Measurements from ENCODE around the gene GRK2.
"Not testable (repeated sequence)": the region's sequence is repeated elsewhere in the genome, so short reads cannot be mapped to it uniquely, and the experiment has no call there.

Gene GRK2

GRCh38 chr11:67254798-67255197 lies 11.5 kb upstream of the GRK2 start:
- DNase-seq = no peak

DNA sequence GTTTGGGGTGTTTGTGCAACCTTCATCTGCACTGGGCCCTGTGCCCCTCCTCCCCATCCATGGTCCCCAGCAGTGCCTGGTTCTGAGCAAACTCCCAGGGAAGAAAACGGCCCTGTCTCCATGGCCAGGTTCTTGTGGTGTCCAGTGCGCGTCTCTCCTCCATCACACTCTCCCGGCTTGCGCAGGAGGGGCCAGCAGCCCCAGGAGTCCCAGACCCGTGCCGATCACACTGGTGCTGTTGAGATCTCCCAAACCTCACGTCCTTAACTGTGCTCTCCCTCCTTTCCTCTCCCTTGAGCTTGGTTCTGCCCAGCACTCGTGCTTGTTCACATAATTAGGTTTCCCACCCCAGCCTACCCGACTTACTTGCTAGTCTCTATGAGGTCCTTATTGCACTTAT lies 10.9 kb upstream of the GRK2 start:
- no peak for DNase-seq

DNA sequence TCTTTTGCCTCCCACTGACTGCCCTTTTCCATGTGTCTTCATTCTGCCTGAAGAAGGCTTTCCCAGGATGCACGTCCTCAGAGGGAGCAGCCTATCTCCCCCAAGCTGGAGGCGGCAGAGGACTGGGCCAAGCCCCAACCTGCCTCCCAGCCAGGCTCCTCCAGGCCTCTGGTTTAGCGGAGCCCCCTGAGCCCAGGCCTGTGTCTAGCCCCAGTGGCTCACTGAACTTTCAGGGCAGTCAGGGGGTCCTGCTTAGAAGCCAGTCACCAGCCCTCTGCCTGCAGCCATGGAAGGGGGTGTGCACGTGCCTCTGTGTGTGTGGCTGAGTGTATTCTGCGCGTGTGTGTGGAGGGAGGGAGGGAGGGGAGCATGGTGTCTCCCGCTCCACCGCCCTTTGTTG lies 10.4 kb upstream of the GRK2 start:
- no peak for DNase-seq

- DNase-seq = no peak
Observed at GRCh38 chr11:67256477-67257135, 9.7 kb upstream of the GRK2 start.

DNA sequence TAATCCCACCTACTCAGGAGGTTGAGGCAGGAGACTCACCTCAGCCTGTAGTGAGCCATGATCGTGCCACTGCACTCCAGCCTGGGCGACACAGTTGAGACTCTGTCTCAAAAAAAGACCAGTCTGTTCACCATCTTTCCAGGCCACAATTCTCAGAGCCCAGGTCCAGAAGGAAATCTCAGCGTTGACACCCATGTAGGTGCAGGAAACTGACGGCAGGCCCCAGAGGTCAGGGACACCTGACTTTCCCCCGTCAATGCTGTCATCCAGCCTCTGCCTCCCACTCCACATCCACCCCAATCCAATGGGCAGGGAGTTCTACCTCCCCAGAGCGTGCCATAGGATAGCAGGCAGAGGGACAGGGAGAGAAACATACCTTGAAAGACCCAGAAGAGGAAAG lies 5.9 kb upstream of the GRK2 start:
- DNase-seq = no peak

- not testable (repeated sequence) for DNase-seq
Observed at GRCh38 chr11:67260885-67261639, 5.2 kb upstream of the GRK2 start.

DNA sequence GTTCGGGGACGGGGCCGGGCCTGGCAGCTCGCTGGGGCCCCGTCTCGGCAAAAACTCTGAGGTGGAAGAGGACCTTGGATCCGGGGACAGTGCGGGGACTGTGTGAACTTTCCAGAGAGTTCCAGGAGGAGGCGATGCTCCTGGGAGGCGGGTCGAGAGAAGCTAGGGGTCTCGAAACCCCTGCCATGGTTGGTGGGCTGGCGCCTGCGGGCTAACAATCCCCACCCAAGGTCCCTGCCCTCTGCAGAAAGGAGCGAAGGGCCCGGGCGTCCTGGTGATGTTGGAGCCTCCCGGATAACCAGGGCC lies 4.7 kb upstream of the GRK2 start:
- DNase-seq = no peak

DNA sequence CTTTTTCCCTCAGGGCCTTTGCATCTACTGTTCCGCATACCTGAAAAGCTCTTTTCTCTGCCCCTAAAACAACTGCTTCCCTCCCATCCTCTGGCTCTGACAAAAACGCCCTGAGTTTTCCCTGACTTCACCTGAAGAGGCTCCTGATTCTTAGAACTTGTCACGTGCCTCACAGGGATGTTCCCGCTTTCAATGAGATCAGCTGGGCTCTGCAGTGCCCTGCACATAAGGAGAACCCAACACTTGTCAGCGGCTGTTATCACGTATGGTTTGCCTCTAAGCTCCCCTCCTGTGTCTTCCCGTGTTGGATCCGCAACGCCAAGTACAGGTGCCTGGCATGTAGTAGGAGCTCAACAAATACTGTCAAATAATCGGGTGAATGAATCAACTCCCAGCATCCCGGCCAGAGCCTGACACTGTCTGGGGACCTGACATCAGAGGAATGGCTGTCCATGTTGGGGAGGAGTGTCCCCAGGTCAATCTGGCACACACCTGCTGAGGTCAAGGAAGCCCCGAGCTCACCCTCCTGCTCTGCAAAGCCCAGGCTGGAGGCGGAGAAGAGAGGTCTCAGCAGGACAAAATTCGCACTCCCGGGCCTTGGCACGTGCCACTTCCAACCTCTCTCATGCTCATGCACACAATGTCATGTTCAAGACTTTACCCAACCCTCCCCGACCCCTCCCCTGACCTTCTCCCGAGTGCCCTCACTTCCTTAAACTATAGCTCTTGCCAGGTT lies 4.2 kb upstream of the GRK2 start:
- DNase-seq = no peak

DNA sequence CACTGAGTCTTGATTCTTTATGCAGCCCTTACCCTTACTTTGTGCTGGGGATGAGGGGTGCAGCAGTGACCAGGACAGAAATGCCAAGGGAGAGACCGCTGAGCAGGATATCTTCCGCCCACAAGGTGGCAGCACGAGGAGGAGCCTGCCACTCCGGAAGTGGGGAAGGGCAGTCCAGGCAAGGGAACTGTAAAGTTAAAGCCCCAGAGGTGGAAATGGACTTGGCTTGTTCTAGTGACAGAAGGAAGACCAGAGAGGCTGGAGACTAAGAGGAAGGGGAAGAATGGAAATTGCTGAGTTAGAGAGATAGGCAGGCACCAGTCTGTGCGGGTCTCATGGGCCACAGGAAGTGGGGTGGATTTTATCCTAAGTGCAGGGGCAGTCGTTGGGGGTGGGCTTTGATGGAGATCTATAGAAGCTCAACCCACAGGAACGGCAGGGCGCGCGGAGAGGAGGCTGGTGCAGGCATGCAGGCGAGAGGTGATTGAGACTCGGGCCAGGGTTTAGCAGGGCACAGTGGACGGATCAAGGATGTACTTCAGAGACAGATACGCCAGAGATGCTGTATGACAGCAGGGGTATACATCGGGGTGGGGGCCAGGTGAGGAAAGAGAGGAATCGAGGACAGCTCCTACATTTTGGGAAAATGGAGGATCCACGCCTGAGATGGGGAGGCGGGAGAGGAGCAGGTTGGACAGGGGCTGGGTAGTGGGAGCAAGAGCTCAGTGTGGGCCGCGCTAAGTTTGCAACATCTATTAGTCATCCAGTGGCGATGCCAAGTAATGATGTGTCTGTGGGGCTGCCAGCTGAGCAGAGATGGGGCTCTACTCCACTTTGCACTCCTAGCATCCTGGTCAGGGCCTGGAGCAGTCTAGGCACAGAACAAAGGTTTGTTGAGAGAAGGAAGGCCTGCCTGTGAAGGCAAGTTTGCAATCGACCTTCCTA lies 3.3 kb upstream of the GRK2 start:
- peak; percentile 61 for DNase-seq

- DNase-seq = no peak
Observed at GRCh38 chr11:67264260-67264659, 2.0 kb upstream of the GRK2 start.

- DNase-seq = no peak
Observed at GRCh38 chr11:67264877-67265632, 1.2 kb upstream of the GRK2 start.

DNA sequence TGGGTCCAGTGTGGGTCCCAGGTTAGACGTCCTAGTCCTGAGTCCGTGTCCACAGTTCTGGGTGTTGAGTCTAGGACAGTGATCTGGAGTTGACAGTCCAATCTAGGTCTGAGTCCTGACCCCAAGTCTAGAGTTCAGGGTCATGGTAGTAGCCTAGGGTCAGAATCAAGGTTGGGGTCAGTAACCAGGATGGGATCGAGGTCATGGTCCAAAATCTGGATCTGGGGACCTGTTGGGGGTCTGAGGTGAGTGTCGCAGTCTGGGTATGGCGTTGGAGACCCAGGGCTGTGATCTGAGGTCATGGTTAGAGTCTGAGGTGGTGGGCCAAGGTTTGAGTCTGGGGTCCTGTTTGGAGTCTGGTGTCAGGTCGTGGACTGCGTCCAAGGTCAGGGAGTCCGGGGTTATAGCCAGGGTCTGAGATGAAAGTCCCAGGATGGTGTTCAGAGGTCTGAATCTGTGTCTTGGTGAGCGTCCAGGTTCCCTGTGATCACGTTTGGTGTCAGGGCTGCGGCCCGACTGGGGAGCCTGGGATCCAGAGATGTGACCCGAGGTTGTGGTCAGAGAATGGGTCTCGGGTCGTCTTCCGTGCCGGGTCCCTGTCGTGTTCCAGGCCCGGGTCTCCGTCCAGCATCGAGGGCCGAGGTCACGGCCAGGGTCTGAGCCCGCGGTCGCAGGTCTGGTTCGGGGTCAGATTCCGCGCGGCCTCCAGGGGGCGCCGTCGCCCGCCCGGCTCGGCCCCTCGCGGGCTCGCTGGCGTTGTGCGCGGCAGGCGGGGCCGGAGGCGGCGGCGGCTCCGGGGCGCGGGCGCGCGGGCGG lies 432 bp upstream of the GRK2 start:
- peak; percentile 71 for DNase-seq

- peak; percentile 32 for DNase-seq
Observed at GRCh38 chr11:67267188-67268080, 1.2 kb downstream of the GRK2 start.

DNA sequence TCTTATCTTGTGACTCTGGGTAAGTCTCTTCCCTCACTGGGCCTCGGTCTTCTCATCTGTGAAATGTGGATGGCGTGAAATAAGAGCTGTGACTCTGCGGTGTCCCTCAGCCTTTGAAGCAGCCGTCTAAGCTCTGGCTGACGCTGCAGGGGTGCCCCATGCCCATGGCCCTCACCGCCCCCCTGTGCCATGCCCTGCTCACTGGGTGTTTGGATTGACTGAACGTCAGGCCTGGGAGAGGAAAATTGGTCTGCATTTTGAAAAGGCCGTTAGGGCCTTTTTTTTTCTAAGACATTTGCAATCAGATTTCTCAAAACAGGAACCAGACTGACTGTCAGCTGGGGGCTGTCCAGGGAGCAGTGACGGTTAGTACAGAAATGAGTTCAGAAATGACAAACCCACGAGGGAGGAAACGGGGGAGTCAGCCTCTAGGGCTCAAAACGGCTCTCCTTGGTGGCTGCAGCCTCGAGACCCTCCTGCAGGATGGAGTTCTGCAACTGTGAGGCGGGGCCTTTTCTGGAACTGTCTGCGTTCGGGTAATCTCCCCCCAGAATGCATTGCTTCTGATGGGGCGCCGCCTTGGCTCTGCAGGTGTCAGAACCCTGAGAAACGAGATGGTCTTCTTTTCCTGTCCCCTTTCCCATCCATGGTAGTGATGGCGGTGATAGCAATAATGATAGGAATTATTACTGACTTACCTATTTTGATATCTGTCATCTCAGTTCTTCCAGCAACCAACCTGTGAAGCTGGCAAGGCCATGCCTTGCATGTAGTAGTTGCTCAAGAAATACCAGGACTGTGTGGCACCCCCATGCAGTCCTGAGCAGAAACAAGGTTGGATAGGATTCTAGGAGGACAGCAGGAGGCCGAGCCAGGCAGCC lies 2.0 kb downstream of the GRK2 start:
- peak; percentile 41 for DNase-seq

DNA sequence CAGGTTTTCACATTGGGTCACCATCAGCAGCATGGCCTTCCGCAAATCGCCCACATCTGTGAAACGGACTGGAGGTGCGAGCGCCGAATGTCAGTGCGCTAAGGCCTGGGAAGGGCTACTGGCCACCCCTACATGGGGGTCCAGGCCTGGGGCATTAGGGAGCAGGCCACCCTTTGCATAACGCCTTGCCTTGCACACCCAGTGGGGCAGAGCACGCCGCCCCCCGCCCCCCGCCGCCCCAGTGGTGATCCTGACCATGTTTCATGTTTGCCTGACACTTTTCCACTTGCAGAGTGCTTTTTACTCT lies 2.6 kb downstream of the GRK2 start:
- DNase-seq = no peak

- no peak for DNase-seq
Observed at GRCh38 chr11:67269401-67270255, 3.4 kb downstream of the GRK2 start.

DNA sequence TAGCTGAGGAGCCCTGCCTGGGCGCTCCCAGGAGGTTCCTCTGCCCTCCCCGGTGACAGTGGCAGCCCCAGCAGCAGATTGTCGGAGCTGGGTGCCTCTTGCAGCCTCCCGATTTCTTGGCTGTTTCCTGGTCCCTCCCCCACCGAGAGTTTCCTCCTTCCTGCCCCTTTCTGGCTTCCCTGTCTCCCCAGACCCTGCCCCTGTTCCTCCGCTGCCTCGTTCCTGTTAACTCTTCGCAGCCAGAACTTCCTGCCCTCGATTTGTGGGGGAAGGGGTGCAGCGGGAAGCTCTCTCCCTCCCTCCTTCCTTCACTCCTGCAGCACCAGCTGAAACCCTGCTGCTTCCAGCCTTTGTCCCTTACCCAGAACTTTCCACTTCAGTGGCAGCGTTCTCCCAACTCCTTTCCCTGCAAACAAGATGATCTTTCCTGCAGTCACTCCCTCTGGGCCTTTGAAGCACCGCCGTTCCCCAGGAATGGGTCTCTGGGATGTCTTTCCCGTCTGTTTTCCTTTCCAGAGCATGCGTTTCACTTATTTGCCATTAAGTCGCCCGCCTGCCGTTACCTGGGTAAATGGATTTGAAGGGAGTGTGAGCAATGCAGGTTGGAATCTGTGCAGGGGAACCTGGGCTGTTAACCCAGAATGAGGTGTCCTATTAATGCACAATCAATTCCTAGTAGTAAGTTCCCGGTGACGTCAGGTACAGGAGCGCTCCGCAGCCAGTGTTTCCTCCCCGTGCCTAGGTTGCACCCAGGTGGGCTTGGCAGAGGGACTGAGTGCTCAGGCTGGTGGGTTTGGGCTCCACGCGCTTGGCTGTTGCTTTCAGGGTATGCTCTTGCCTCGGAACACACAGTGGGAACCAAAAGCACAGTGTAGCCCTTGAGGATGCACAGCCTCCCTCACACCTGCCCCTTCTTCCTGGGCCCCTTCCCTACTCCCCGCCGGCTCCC lies 4.3 kb downstream of the GRK2 start:
- no peak for DNase-seq

All from activated effector memory CD4-positive, alpha-beta T cell treated with Interleukin-2 at 50 U/mL for 16 hours (primary cell).